Breast epithelium (tissue), 4 donors: ENCODE data around the gene KRR1. TPM values are rescaled to one million over a fixed set of nuclear protein-coding genes. Genes with fewer than 3 reads are reported as not detected.
"Not testable (repeated sequence)": the region's sequence is repeated elsewhere in the genome, so short reads cannot be mapped to it uniquely, and the experiment has no call there.

Source experiments
- DNase-seq, 2 donors: peaks; one replicate each; pipeline ENCODE4 v3.0.0-alpha.2; 2019; ENCODE audit warnings: low spot score in 2 of 2
- H3K27ac ChIP-seq, 2 donors: fragments of 200-600 bp; sonication (generic) in 1 of 2; one replicate each; pipeline ENCODE4 v1.5.1; 2016 to 2019; ENCODE audit warnings: mild to moderate bottlenecking in 1 of 2
- H3K27me3 ChIP-seq, 2 donors: fragments of 200-600 bp; sonication (generic) in 1 of 2; one replicate each; pipeline versions ENCODE4 v1.5.1 to v1.6.0; 2017 to 2019; ENCODE audit warnings: control low read depth in 1 of 2, mild to moderate bottlenecking in 1 of 2
- H3K36me3 ChIP-seq: fragments of 200-600 bp; one replicate; pipeline ENCODE4 v1.5.1; 2019
- H3K4me1 ChIP-seq, 2 donors: fragments of 200-600 bp; sonication (generic); one replicate each; pipeline ENCODE4 v1.5.1; 2016 to 2019; ENCODE audit warnings: control low read depth in 1 of 2
- H3K4me3 ChIP-seq, 3 donors: fragments of 200-600 bp; sonication (generic); 1 replicate in 2 of 3; 2 replicates in 1 of 3; pipeline ENCODE4 v1.5.1; 2016 to 2019; ENCODE audit warnings: mild to moderate bottlenecking in 3 of 3, moderate library complexity in 2 of 3
- H3K9me3 ChIP-seq, 2 donors: fragments of 200-600 bp; sonication (generic) in 1 of 2; one replicate each; pipeline ENCODE4 v1.5.1; 2016 to 2019; ENCODE audit warnings: control low read depth in 1 of 2
- POLR2A ChIP-seq: fragments of 450-650 bp; IDR thresholded peaks from one replicate; pipeline ENCODE4 v1.6.1; 2016; ENCODE audit warnings: antibody characterized with exemption, mild to moderate bottlenecking, moderate library complexity
- POLR2AphosphoS5 ChIP-seq, 3 donors: sonication (generic); formaldehyde crosslinking; IDR thresholded peaks; one replicate each; pipeline ENCODE4 v1.6.1; 2017; ENCODE audit warnings: antibody characterized with exemption in 3 of 3
- intact Hi-C: fragments of 100-400 bp; cut with DNase I; formaldehyde crosslinking; loops from one replicate; pipeline ENCODE4 v1.15.1; 2023; ENCODE audit warnings: low total_unique reads
- total RNA-seq, 3 donors: library from RNA; depleted of rRNA; stranded (reverse); fragments of >200 nt; gene quantifications; one replicate each; pipeline ENCODE4 v1.1.0, GENCODE V29; 2016
- TF ChIP-seq, protein P1 (sequence below), 3 donors: fragments of 450-650 bp; IDR thresholded peaks; one replicate each; pipeline ENCODE4 v1.5.1; 2016 to 2017; ENCODE audit warnings: antibody characterized with exemption in 3 of 3, mild to moderate bottlenecking in 3 of 3, moderate library complexity in 3 of 3

The KRR1 gene
- total RNA-seq, 3 donors from 2014 or later: 34.1 to 56.9 (median 36.4) TPM

DNA sequence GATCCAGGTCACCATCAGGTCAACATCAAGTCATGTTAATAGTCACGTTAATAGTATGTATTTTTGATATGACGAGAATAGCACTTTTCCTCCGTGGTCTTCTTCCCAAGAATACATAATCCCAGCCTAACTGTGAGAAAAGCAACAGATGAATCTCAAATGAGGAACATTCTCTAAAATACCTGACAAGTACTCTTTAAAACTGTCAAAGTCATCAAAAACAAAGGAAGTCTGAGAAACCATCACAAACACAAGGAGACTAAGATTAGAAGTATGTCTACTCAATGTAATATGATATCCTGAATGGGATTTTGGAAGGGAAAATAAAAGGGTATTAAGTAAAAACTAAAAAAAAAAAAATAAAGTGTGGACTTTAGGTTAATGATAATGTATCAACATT lies 67.7 kb downstream of the KRR1 start:
- intact Hi-C loops: no loop called here

DNA sequence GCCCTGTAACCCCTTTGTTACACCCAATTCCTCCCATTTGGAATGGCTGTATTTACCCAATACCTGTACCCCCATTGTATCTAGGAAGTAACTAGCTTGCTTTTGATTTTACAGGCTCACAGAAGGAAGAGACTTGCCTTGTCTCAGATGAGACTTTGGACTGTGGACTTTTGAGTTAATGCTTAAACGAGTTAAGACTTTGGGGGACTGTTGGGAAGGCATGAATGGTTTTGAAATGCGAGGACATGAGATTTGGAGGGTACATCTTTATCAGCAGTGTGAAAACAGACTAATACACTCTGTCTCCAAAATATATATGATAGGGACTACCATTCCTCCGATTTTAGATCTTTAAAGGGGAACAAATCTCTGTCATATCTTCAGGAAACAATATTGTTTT lies 69.0 kb downstream of the KRR1 start:
- DNase-seq, intact Hi-C loops: not testable (repeated sequence)
- peaks cover 8 to 16% of the 10 kb centered on the region in 2 donors for H3K9me3 ChIP-seq

More for the DNA sequence above, 67.7 kb downstream of the KRR1 start:
- TF ChIP-seq POLR2A: no peak
- TF ChIP-seq POLR2AphosphoS5 (IDR thresholded peaks at IDR 0.05): no peak
- TF ChIP-seq, protein P1, sequence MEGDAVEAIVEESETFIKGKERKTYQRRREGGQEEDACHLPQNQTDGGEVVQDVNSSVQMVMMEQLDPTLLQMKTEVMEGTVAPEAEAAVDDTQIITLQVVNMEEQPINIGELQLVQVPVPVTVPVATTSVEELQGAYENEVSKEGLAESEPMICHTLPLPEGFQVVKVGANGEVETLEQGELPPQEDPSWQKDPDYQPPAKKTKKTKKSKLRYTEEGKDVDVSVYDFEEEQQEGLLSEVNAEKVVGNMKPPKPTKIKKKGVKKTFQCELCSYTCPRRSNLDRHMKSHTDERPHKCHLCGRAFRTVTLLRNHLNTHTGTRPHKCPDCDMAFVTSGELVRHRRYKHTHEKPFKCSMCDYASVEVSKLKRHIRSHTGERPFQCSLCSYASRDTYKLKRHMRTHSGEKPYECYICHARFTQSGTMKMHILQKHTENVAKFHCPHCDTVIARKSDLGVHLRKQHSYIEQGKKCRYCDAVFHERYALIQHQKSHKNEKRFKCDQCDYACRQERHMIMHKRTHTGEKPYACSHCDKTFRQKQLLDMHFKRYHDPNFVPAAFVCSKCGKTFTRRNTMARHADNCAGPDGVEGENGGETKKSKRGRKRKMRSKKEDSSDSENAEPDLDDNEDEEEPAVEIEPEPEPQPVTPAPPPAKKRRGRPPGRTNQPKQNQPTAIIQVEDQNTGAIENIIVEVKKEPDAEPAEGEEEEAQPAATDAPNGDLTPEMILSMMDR (IDR thresholded peaks at IDR 0.05): no peak
- H3K4me3 ChIP-seq: no peak overlapping the region
- no peaks in the 10 kb centered on the region for H3K27me3 ChIP-seq
- no peaks in the 10 kb centered on the region for H3K36me3 ChIP-seq
- no peak overlapping the region for H3K27ac ChIP-seq
- H3K9me3 ChIP-seq: peaks cover 0 to 11% of the 10 kb centered on the region in 2 donors
- no peak for DNase-seq
- H3K4me1 ChIP-seq: no peaks in the 10 kb centered on the region

DNA sequence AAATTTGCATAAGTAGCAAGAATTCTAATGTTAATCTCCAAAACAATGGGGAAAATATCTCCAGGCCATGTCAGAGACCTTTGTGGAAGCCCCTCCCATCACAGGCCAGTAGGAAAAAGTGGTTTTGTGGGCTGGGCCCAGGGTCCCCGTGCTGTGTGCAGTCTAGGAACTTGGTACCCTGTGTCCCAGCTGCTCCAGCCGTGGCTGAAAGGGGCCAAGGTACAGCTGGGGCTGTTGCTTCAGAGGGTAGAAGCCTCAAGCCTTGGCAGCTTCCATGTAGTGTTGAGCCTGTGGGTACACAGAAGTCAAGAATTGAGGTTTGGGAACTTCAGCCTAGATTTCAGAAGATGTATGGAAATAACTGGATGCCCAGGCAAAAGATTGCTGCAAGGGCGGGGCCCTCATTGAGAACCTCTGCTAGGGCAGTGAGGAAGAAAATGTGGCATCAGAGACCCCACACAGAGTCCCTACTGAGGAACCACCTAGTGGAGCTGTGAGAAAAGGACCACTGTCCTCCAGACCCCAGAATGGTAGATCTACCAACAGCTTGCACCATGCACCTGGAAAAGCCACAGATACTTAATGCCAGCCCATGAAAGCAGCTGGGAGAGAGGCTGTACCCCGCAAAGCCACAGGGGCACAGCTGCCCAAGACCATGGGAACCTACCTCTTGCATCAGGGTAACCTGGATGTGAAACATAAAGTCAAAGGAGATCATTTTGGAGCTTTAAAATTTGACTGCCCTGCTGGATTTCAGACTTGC lies 69.5 kb downstream of the KRR1 start:
- H3K9me3 ChIP-seq: peaks cover 10 to 22% of the 10 kb centered on the region in 2 donors
- DNase-seq, H3K27me3 ChIP-seq, H3K4me1 ChIP-seq, H3K36me3 ChIP-seq, intact Hi-C loops, H3K4me3 ChIP-seq, H3K27ac ChIP-seq: not testable (repeated sequence)

More for the DNA sequence above, 69.0 kb downstream of the KRR1 start:
- not testable (repeated sequence) for H3K27ac ChIP-seq, H3K36me3 ChIP-seq, H3K27me3 ChIP-seq, H3K4me1 ChIP-seq, H3K4me3 ChIP-seq

Other genes with a start within 250 kb of the KRR1 start
- 10 to 100 TPM; 13.8 to 34.0 (median 14.4) TPM for gene CAPS2, start 181.3 kb downstream of the KRR1 start, total RNA-seq
- gene GLIPR1L1, start 176.9 kb downstream of the KRR1 start, total RNA-seq: not detected
- gene GLIPR1L2, start 120.5 kb downstream of the KRR1 start, total RNA-seq: 1 to 10 TPM in 2 of 3 donors, under 1 TPM in 1; 0.80 to 6.3 (median 2.3) TPM
- gene GLIPR1, start 30.9 kb downstream of the KRR1 start, total RNA-seq: 10 to 100 TPM; 12.1 to 23.0 (median 17.0) TPM